ENCODE results near the gene CA7. TPM values are rescaled to one million over a fixed set of nuclear protein-coding genes. Genes with fewer than 3 reads are reported as not detected.
"Not testable (repeated sequence)": the region's sequence is repeated elsewhere in the genome, so short reads cannot be mapped to it uniquely, and the experiment has no call there.

Gene CA7
- polyA plus RNA-seq, 10 donors = not detected

DNA sequence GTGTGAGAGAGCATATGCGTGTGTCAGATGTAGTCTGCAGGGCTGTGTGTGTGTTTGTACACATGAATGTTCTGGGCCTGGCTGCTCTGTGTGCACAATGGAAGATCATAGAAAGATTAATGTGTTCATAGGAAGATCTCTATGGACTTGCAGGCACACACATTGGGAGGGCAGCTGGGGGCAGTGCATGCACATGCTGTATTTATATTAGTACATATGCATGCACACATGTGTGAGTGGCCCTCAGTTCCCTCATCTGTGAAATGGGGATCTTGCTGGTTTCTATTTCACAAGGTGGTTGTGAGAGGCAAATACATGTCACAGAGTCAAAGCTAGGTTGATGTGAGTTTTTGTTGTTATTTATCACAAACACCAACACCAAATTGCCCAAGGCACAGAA, 2.1 kb downstream of the CA7 start:
- no peak for DNase-seq

DNA sequence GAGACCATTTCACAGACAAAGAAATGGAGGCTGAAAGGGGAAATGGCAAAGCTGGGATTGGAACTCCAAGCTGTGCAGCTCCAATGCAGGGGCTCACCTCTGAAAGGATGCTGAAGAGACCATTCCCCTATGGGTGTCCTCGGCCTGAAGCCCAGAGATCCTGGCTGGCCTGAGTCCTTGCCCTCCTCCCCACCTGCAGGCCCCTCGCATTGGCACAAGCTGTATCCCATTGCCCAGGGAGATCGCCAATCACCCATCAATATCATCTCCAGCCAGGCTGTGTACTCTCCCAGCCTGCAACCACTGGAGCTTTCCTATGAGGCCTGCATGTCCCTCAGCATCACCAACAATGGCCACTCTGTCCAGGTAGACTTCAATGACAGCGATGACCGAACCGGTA, 2.6 kb downstream of the CA7 start:
- no peak for DNase-seq

DNA sequence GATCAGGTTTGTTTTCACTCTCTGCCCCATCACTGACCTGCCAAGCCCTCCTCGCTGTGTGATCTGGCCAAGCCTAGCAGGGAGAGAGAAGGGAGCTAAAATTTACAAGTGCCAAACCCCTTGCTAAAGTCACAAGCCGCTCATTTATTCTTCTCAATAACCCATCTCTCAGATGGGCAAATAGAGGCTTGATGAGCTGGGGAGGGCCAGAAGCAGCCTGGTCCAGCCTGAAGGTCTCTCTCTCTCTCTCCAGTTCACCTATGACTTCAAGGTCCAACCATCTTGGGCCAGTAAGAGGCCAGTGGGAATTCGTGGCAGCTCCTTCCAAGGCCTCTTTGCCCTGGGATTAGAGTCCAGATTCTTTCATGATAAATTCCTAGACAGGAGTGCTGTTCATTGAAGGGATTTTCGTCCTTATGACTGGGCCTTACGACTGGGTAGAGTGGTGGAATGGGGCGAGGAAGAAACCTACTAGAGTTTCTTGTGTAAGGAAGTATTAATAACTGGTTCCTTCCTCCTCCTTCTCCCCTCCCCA, 3.4 kb downstream of the CA7 start:
- DNase-seq = no peak

DNA sequence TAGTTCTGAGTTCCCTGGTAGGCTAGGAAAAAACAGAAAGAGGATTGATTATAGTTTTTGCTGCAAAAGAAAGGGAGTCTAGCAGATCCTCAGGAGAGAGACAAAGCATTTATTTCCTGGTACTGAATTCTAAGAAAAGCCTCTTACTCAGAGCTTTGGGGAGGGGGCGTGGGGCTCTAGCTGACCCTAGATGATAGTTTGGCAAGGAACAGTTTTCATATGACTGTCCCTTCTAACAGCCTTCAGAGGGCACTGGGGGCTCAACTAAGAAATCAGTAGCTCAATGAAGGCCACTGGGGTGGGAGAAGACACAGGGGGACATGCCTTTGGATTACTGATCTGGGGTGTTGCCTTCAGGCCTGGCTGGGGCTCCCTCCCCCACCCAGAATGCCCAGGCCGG, 4.0 kb downstream of the CA7 start:
- no peak for DNase-seq

DNA sequence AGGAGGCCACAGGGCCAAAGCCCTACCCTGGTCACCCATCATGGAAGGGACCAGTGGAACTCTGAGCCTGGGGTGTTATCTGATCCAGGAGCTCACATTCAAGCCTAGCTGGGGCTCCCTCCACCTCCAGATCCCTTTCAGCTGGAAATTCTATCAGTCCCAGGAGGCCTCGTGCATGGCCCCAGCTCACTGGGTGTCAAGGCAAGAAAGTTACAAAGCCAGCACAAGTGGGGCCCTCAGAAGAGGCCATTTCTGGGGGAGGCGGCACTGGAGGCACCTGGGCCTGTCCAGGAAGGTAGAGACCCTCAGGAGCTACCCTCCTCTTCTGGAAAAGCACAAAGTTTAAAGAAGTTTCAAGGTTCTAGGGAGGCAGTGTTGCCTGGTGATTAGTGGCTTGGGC, 4.8 kb downstream of the CA7 start:
- DNase-seq = no peak

DNA sequence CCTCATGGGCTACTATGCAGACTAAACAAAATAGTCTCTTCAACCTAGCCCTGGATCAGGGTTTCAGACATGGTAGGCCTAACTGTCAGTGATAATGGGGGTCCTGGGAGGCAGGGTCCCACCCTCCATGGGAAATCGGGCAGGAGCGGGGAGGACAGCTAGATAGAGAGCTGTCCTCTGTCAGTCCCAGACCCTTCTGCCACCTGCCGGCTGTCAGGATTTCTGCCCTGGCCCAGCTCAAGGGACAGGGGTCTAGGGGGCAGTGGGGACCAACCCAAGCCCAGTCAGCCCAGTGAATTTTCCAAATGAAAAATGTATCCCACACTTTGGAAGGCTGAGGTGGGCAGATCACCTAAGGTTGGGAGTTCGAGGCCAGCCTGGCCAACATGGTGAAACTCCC, 5.3 kb downstream of the CA7 start:
- DNase-seq = no peak

DNA sequence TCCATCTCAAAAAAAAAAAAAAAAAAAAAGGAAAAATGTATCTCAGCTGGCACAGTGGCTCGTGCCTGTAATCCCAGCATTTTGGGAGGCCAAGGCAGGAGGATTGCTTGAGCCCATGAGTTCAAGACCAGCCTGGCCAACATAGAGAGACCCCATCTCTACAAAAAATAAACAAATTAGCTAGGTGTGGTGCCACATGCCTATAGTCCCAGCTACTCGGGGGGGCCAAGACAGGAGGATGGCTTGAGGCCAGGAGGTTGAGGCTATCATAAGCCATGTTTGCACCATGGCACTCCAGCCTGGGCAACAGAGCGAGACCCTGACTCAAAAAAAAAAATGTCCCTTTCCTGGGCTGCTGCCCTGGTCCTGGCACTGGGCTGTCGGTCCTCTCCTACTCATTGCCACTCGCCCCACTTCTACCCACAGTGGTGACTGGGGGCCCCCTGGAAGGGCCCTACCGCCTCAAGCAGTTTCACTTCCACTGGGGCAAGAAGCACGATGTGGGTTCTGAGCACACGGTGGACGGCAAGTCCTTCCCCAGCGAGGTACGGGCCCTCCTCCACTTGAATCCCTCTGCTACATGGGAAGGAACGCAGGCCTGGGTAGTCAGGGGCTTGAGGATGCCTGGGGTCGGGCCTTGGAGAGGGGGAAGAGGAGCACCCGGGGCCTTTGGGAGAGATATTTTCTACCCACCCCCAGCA, 6.1 kb downstream of the CA7 start:
- no peak for DNase-seq

DNA sequence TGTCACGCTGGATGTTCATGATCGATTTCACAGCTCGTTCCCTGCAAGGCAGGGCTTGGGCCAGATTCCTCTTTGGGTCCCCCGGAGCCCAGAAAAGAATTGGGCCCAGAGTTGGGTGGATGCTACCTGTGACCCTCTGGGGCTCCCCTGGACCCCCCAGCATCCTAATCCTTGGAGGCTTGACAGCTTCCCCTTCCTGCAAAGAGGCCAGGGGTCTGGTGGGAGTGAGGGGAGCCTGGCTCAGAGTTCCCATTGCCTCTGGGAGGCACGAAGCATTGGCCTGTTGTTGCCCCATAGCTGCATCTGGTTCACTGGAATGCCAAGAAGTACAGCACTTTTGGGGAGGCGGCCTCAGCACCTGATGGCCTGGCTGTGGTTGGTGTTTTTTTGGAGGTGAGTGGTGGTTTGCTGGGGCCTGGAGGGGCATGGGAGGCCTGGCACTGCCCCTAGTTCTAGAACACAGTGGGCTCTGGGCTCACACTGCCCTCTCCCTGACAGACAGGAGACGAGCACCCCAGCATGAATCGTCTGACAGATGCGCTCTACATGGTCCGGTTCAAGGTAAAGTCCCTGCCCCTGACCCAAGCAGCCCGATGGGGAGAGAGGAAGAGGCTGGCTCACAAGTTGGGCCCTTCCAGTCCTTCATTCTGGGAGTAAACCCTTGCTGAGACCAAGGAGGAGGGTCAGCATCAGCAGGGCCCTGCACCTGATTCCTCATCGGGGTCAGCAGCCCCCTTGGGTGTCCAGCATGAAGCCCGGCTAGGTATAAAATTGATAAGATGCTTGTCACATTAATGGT, 7.2 kb downstream of the CA7 start:
- no peak for DNase-seq

DNA sequence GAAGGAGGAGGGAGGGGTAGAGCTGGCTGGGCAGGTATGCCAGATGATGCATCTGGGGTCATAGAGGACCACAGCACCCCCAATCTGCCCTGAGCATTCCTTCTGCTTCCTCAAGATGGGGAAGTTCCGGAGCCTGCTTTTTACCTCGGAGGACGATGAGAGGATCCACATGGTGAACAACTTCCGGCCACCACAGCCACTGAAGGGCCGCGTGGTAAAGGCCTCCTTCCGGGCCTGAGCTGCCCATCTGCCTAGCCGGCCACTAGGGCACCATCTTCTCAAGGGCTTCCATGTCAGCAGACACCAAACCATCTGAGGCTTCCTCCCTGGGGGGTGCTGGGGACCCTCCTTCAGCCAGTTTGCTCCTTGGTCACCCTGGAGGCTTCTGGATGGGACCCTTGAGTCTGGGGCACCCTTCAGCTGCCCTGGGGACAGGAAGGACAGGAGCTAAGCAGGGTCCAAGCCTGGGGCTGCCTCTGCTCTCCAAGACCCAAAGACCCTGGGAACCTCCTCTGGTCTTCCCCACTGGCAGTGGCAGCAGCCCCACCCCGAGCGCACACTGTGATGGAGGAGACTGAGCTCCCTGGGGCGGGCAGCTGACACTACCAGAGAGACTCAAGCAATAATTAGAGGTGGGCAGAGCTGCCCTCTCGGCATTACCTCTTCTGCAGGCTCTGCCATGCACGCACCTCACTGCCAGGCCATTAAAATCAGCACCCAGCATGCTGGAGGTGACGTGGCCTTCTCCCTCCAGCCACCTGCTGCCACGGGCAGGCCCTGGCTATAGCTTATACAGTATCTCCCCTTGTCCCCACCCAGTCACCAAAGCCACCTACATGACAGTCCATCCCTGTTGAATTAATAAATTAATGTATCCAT, 9.3 kb downstream of the CA7 start:
- no peak for DNase-seq

DNA sequence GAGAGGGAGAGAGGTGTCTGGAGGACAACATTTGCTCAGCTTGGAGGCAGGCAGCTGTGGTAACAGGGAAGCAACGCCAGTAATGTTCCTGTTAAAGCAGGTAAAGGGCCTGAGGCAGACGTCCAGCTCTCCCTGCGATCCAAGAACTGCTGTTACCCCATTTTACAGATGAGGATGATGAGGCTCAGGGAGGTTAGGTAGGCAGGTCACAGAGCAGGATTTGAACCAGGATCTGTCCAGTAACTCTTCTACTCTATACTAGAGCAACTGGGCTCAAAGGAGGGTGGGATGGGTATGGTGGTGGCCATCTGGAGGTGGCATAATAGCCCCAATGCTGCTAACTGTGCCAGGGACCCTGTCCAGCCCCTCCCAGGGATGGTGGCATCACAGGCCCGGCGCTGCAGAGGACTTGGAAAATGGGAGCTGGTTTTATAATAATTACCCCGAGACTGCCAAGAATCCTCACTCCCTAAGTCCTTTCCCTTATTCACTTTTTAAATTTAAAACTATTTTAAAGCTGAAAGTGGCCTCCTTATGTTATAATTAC, 12.0 kb downstream of the CA7 start:
- DNase-seq = no peak

DNA sequence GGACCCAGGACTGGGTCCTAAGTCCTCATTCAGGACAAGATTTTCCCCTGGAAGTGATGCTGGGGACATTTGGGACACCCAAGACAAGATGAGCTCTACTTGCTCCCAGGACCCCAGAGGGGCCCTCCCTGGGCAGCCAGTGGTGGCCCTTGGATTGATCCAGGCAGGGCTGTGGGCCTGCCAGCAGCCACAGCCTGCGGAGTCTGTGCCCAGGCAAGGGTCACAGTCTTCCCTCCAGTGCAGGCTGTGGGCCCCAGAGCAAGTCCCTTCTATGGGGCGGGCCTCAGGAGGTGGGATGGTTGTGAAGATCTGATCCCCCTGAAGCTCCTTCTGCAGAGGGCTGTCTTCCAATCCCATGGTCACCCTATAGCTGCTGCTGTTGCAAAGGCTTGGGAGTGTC, 12.6 kb downstream of the CA7 start:
- no peak for DNase-seq

DNA sequence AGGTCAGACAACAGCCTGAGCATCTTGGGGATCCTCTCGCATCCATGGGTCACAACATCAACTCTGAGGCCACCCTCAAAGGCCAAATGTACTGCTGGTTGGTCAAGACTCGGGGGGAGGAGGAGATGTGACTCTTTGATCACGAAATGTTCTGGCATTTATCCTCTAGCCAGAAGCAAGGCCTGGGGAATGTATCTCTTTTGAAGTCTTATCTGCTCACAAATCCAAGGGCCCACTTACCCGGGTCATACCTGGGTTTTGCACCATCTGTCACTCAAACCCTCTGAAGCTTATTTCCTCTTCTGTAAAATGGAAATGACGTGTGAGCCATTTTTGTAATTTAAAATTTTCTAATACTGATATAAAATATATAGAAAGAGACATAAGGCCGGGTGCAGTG, 13.2 kb downstream of the CA7 start:
- DNase-seq = no peak

DNA sequence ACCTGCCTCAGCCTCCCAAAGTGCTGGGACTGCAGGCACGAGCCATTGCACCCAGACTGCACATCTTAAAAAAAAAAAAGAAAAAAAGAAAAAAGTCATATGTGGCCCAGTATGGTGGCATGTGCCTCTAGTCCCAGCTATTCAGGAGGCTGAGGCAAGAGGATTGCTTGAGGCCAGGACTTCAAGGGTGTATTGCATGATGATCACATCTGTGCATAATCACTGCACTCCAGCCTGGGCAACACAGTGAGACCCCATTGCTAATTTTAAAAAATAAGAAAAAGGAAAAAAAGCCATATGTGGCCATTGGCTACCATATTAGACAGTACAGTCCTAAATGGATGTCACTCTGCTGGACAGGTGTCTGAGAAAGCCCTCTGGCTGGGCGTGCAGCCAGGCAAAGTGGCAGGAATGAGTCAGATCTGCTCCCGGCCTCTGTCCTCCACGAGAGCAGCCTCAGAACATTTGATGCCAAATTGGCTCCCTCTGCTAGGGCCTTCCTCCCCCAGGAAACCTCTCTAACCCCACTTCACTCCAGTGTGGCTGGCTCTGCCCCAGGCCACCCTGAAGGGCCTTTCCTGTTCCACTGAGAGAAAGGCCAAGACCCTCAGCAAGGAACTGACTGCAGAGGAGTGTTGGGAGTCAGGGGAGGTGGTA, 14.7 kb downstream of the CA7 start:
- peak in 2 of 3 donors; percentile 11 to 32 for DNase-seq

DNA sequence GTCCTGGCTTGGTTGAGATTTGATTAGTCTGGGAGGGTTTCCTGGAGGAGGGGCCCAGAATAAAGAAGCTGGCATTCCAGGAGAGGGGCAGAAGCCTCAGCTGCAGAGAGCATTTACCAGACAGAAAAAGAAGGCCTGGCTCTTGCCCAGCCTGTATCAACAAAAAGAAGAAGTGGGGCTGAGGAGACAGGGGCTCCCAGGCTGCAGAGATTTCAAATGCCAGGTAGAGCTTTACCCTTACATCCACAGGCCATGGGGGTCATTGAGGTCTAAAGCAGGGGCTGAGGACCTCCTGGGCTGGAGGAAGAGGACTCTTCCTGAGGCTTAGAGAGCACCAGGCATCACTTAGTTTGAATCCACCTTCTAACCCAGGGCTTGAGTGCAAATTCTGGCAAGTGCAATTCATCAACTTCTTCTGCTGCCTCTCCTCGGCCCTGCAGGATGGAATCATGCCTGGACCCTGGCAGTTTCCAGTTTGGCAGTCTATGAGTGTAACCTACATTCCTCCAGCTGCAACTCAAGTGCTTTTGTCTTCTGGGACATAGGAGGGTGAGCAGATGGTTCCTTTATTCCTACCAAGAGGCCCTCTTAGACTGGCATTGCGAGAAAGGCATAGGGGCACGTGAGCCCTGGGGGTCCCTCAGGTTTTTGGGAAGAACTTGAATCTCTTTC, 15.3 kb downstream of the CA7 start:
- no peak for DNase-seq

DNA sequence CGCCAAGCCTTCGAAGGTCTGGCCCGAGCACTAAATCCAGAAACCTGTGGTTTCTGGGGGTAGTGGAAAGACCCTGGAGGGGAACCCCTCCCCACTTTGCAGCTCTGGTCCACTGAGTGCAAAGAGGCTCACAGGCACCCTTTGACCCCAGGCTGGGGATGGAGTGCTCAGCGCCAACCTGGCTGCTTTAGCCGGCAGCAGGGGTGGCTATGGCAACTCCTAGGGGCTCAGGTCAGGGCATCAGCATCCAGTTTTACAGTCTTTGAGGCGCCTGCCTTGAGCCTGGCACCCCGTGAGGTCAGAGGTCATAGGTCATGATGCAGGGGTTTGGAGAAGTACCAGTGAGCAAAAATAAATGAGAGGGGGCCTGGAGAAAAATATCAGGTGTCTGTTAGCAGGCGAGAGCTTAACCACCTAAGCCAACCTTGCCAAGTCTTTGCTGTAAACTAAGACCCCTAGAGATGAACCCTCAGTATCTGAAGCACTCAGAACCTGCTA, 17.9 kb downstream of the CA7 start:
- no peak for DNase-seq

DNA sequence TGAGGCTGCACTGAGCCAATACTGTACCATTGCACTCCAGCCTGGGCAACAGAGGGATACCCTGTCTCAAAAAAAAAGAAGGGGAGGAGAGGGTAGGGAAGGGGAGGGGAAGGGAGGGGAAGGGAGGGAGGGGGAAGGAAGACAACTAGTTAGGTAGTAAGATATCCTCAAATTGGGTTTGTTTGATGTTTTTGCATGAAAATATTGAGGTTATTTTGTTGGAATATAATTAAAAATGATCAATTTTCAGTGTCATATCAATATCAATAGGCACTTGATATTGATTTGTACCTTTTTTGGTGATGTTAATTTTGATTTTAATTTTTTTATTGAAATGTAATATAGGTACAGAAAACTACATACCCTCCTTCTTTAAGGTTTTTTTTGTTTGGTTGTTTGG, 19.5 kb downstream of the CA7 start:
- no peak for DNase-seq

DNA sequence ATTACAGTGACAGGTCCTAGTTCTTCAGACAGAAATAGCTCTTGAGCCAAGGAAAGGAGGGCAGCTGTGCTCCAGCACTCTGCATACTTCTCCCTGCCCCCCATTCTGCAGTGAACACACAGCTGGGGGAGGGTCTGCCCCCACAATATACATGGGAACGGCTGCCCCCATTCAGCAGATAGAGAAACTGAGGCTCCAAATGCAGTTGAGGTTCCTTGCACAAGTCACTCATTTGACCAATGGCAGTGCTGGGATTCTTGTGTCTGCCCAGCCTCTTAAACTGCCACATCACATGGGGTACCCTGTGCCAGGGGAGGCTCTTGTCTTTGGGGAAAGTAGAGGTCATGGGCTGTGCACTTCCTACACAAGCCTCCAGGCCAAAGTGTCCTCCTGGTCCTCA, 25.2 kb downstream of the CA7 start:
- DNase-seq = no peak

DNA sequence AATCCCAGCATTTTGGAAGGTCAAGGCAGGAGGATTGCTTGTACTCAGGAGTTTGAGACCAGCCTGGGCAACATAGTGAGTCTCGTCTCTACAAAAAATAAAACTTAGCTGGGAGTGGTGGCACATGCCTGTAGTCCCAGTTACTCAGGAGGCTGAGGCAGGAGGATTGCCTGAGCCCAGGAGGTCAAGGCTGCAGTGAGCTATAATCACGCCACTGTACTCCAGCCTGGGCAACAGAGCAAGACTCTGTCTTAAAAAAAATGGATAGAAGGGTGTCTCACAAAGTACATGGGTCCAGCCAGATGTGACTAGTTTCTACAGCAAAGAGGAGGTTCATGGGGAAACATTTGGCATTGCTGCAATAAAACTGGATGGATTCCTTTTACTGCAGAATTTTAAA, 27.1 kb downstream of the CA7 start:
- not testable (repeated sequence) for DNase-seq

DNA sequence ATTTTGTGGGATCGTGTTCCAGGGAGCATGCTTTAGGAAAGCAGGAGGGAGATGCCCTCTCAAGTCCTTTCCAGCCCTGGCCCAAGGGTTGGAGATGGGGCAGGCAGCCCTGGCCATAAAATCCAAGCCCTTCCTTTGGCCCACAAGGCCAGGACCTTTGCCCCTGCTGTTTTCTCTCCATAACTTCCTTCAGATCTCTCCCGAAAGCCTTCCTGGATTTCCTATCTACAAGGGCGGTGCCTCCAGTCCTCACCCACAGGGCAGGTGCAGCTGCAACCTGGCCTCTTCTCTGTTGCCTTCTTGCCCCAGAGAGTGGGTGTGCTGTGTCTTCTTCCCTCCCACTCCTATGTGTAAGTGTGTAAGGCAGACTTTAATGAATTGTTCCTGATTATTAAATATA, 27.6 kb downstream of the CA7 start:
- DNase-seq = no peak

DNA sequence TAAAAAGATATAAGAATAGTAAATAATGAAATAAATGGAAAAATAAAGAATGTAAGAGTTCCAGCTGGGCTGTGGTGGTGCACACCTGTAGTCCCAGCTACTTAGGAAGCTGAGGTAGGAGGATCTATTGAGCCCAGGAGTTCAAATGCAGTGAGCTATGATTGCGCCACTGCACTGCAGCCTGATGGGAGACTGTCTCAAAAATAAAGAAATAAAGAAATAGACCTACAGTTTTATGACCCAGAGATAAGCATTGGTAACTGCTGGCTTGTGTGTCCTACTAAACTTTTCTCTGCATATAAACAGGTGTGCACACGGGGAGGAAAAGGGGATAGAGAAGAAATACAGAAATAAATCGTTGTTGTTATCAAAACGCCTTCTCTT, 28.3 kb downstream of the CA7 start:
- DNase-seq = no peak

Measured in muscle of back (tissue), 11 donors.